ENCODE measurements around the gene CHST6. TPM values are rescaled to one million over a fixed set of nuclear protein-coding genes. Genes with fewer than 3 reads are reported as not detected.

The CHST6 gene
- polyA plus RNA-seq, 1 experiment, result 0.12 TPM

DNA sequence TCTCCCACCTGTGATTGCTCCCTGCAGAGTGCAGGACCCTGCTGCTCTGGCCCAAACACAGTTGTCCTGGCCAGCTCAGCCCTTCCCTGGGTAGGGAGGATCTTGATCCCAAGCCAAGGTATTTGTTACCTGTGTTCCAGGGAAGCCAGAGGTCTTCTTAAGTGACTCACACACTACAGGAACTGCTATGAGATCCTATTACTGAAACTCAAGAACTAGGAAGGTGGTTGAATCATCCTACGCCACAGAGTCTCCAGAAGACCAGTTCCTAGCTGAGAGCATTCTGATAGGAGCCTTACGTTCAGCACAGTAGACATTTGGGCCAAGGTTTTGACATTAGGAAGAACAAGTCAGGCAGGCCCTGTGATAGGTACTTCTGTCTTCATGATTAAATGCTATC is 12.0 kb downstream of the CHST6 start:
- no peak overlapping the region for H3K4me3 ChIP-seq (ENCODE audit: low read depth, low read length)
- H3K36me3 ChIP-seq (ENCODE audit: control insufficient read depth, insufficient read depth, low read length), result no peaks in the 10 kb centered on the region
- CTCF ChIA-PET, result interaction anchor here (1.2 to 1.7 kb wide), 2 partner anchors 11 to 138 kb away, joined by 3 to 5 read pairs; no protein-coding TSS in a partner anchor
- no peak for TF ChIP-seq CTCF (IDR thresholded peaks at IDR 0.05; ENCODE audit: insufficient read depth, low read depth, low read length)
- POLR2A ChIA-PET, result no interaction called here
- DNase-seq (ENCODE audit: low read depth), result no peak
- no peaks in the 10 kb centered on the region; the same call in 1 of the 2 replicates for H3K27me3 ChIP-seq (ENCODE audit: control insufficient read depth, insufficient read depth, low read length)

DNA sequence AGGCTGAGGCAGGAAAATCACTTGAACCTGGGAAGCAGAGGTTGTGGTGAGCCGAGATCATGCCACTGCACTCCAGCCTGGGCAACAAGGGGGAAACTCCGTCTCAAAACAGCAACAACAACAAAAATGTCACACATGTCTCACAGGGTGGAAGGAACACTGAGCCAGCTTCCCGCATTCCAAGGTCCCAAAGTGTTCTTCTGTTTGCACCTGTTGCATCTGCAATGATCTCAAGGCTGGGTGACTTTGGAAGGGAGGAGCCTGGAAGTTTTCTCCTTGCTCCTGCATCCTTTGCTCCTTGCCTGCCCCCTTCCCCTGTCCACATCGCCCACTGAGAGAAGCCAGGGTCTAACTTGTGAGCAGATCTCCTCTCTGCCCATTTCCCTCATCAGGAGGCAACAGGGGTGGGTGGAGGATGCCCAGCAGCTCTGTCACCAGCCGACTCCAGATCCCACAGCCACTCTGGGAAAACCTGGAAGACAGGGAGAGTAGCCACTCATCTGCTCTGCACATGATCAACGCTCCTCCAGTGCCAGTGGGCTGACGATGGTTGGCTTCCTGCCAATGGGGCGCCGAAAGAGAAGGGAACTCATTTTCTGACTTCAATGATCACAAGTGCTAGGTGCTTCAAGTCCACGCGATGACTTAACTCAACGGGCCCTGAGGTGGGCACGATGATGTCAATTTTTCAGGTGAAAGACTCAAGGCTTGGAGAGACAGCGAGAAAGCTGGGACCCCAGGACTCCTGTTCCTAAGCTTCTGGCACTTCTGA is 12.6 kb downstream of the CHST6 start:
- Histone ChIP-seq H3K4me3 (ENCODE audit: low read depth, low read length) (no peak overlapping the region), H3K27me3 (ENCODE audit: control insufficient read depth, insufficient read depth, low read length) (no peaks in the 10 kb centered on the region; the same call in none of the 2 replicates), H3K36me3 (ENCODE audit: control insufficient read depth, insufficient read depth, low read length) (no peaks in the 10 kb centered on the region)
- no peak for DNase-seq (ENCODE audit: low read depth)
- ChIA-PET POLR2A (no interaction called here), CTCF (interaction anchor here (1.2 to 1.7 kb wide), 2 partner anchors 11 to 138 kb away, joined by 3 to 5 read pairs; no protein-coding TSS in a partner anchor)
- TF ChIP-seq CTCF (IDR thresholded peaks at IDR 0.05; ENCODE audit: insufficient read depth, low read depth, low read length), result no peak

DNA sequence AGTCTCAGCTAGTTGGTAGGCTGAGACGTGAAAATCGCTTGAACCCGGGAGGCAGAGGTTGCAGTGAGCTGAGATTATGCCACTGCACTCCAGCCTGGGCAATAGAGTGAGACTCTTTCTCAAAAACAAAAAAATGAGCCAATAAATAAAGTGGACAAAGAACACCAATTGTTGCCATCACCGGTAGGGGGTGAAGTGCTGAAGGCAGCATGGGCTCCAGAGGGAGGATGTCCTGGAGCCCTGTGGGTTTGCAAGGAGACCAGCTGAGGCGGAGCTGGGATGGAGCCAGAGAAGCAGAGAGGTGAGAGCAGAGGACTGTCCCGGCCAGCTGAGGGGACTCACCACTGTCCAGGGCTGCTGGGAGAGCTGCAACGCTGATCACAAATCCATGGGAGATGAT is 13.8 kb downstream of the CHST6 start:
- Histone ChIP-seq H3K27me3 (ENCODE audit: control insufficient read depth, insufficient read depth, low read length) (peaks cover 2% of the 10 kb centered on the region; the same call in 1 of the 2 replicates), H3K4me3 (ENCODE audit: low read depth, low read length) (no peak overlapping the region), H3K36me3 (ENCODE audit: control insufficient read depth, insufficient read depth, low read length) (no peaks in the 10 kb centered on the region)
- no peak for TF ChIP-seq CTCF (IDR thresholded peaks at IDR 0.05; ENCODE audit: insufficient read depth, low read depth, low read length)
- POLR2A ChIA-PET, result no interaction called here
- CTCF ChIA-PET, result no interaction called here
- DNase-seq (ENCODE audit: low read depth), result no peak

DNA sequence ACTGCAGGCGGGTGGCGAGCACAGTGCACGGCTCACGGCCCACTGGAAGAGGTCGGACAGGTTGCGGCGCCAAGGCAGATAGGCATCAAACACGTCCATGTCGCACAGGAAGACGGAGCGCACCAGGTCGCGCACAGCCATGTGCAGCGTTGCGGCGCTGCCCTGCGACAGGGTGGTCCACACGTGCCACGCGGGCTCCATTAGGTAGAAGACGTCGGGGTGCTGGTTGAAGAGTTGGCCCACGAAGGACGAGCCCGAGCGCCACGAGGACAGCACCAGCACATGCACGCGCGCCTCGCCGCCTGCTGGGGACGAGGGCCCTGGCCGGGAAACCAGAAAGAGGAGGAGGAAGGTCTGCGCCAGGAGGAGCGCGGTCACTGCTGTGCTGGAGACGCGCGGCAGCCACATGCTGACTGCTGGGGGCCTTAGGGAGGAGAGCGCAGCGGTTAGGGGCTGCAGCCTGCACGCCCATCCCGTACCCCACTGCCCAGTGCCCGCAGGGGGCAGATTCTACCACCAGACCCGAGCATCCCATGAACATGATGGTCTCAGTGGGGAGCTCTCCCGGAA is 15.7 kb downstream of the CHST6 start:
- H3K4me3 ChIP-seq (ENCODE audit: low read depth, low read length), result no peak overlapping the region
- ChIA-PET POLR2A (no interaction called here), CTCF (no interaction called here)
- peaks cover 2% of the 10 kb centered on the region; the same call in 1 of the 2 replicates for H3K27me3 ChIP-seq (ENCODE audit: control insufficient read depth, insufficient read depth, low read length)
- no peak for DNase-seq (ENCODE audit: low read depth)
- H3K36me3 ChIP-seq (ENCODE audit: control insufficient read depth, insufficient read depth, low read length), result no peaks in the 10 kb centered on the region
- TF ChIP-seq CTCF (IDR thresholded peaks at IDR 0.05; ENCODE audit: insufficient read depth, low read depth, low read length), result no peak

- no peaks in the 10 kb centered on the region for H3K36me3 ChIP-seq (ENCODE audit: control insufficient read depth, insufficient read depth, low read length)
- CTCF ChIA-PET, result interaction anchor here (1.1 to 1.9 kb wide), 3 partner anchors 14 to 362 kb away, joined by 3 to 11 read pairs (median 4); partner anchors contain the start of genes LDHD and TMEM170A
- DNase-seq (ENCODE audit: low read depth), result no peak
- H3K27me3 ChIP-seq (ENCODE audit: control insufficient read depth, insufficient read depth, low read length), result peaks cover 2% of the 10 kb centered on the region; the same call in 1 of the 2 replicates
- no peak overlapping the region for H3K4me3 ChIP-seq (ENCODE audit: low read depth, low read length)
- no peak for TF ChIP-seq CTCF (IDR thresholded peaks at IDR 0.05; ENCODE audit: insufficient read depth, low read depth, low read length)
- POLR2A ChIA-PET, result no interaction called here
These were observed 16.5 kb downstream of the CHST6 start for GRCh38 chr16:75478480-75479345.

Measured in BJ (cell line).